GM23248 (cell line): Measurements from ENCODE around the gene SUN2. TPM values are rescaled to one million over a fixed set of nuclear protein-coding genes. Genes with fewer than 3 reads are reported as not detected.

Source experiments
- DNase-seq: peaks from one replicate; pipeline ENCODE4 v3.0.0-alpha.2; 2015
- H2AFZ ChIP-seq: fragments of 200-600 bp; sonication (generic); 2 replicates; pipeline ENCODE4 v1.6.1; 2016; ENCODE audit warnings: antibody characterized with exemption
- H3F3A ChIP-seq: fragments of 200-600 bp; sonication (generic); 2 replicates; pipeline ENCODE4 v1.6.1; 2016; ENCODE audit warnings: mild to moderate bottlenecking, antibody characterized with exemption, mixed run types; ENCODE audit not compliant: insufficient read depth
- H3K27ac ChIP-seq: fragments of 200-600 bp; sonication (generic); 2 replicates; pipeline ENCODE4 v1.5.1; 2016; ENCODE audit warnings: mild to moderate bottlenecking
- H3K27me3 ChIP-seq: fragments of 200-600 bp; sonication (generic); replicated peaks from 2 replicates; pipeline ENCODE4 v1.6.1; 2016; ENCODE audit warnings: mild to moderate bottlenecking; ENCODE audit not compliant: insufficient read depth
- H3K36me3 ChIP-seq: fragments of 200-600 bp; sonication (generic); 2 replicates; pipeline ENCODE4 v1.6.1; 2016; ENCODE audit warnings: low read depth, mild to moderate bottlenecking
- H3K4me1 ChIP-seq: fragments of 200-600 bp; sonication (generic); 2 replicates; pipeline ENCODE4 v1.6.1; 2016; ENCODE audit warnings: mild to moderate bottlenecking; ENCODE audit not compliant: insufficient read depth
- H3K4me2 ChIP-seq: fragments of 200-600 bp; sonication (generic); one replicate; pipeline ENCODE4 v1.6.1; 2016; ENCODE audit warnings: mild to moderate bottlenecking; ENCODE audit not compliant: unreplicated experiment
- H3K4me3 ChIP-seq: fragments of 200-600 bp; sonication (generic); 2 replicates; pipeline ENCODE4 v1.5.1; 2016; ENCODE audit warnings: mild to moderate bottlenecking
- H3K79me2 ChIP-seq: fragments of 200-600 bp; sonication (generic); 2 replicates; pipeline ENCODE4 v1.6.1; 2016; ENCODE audit warnings: mild to moderate bottlenecking; ENCODE audit not compliant: insufficient read depth
- H3K9ac ChIP-seq: fragments of 200-600 bp; sonication (generic); 2 replicates; pipeline ENCODE4 v1.6.1; 2016; ENCODE audit warnings: mild to moderate bottlenecking
- H3K9me2 ChIP-seq: fragments of 200-600 bp; sonication (generic); 2 replicates; pipeline ENCODE4 v1.6.1; 2016; ENCODE audit warnings: mixed run types, mild to moderate bottlenecking, moderate library complexity; ENCODE audit not compliant: insufficient read depth
- H3K9me3 ChIP-seq: fragments of 200-600 bp; sonication (generic); one replicate; pipeline ENCODE4 v1.6.1; 2017; ENCODE audit warnings: low read depth
- H4K20me1 ChIP-seq: fragments of 200-600 bp; sonication (generic); 2 replicates; pipeline ENCODE4 v1.6.0; 2016; ENCODE audit not compliant: insufficient read depth
- EZH2 ChIP-seq: fragments of 200-600 bp; sonication (generic); IDR thresholded peaks from 2 replicates; pipeline ENCODE4 v1.6.1; 2018; ENCODE audit warnings: antibody characterized with exemption, mild to moderate bottlenecking; ENCODE audit not compliant: insufficient read depth, poor library complexity, severe bottlenecking
- EZH2phosphoT487 ChIP-seq: fragments of 200-600 bp; sonication (generic); IDR thresholded peaks from 2 replicates; pipeline ENCODE4 v1.6.1; 2018; ENCODE audit warnings: antibody characterized with exemption, moderate library complexity, mild to moderate bottlenecking, low read depth; ENCODE audit not compliant: insufficient read depth
- WGBS, 2 experiments: methylation state at CpG; one replicate each; pipeline ENCODE4 v1.1.6; 2015 to 2017; ENCODE audit warnings: low lambda C conversion rate in 2 of 2, low coverage in 1 of 2; ENCODE audit errors: missing lambda C conversion rate in 2 of 2; 5-methylcytosine and 5-hydroxymethylcytosine counted together
- in situ Hi-C: fragments of 300-500 bp; cut with MboI; formaldehyde crosslinking; loops from 2 replicates; pipeline ENCODE4 v1.15.0; 2020
- polyA plus RNA-seq: library from polyadenylated mRNA; unstranded; fragments of >200 nt; fragmentation: Nextera tagmentation; extraction: Ambion mirVana; gene quantifications from 2 replicates; pipeline ENCODE4 v1.2.1, GENCODE V29; 2016
- total RNA-seq: library from RNA; depleted of rRNA; stranded (reverse); fragments of >200 nt; shearing (Covaris generic); gene quantifications from 2 replicates; pipeline ENCODE4 v1.2.3, GENCODE V29; 2014

Gene SUN2
- total and polyA plus RNA-seq, 2 experiments from 2014 or later = 47.9 to 146 TPM

- Histone ChIP-seq H3K4me3 (no peak overlapping the region), H3K27me3 (no peaks in the 10 kb centered on the region), H3F3A (peaks cover 14% of the 10 kb centered on the region; the same call in 1 of the 2 replicates), H3K9me3 (no peaks in the 10 kb centered on the region), H2AFZ (no peak overlapping the region), H3K9ac (no peak overlapping the region), H3K9me2 (no peaks in the 10 kb centered on the region), H3K36me3 (no peaks in the 10 kb centered on the region), H3K79me2 (no peaks in the 10 kb centered on the region), H4K20me1 (no peaks in the 10 kb centered on the region), H3K4me2 (no peak overlapping the region), H3K27ac (peak overlapping the region; percentile 37), H3K4me1 (peaks cover 10% of the 10 kb centered on the region)
- in situ Hi-C loops = no loop called here
- DNase-seq = peak; percentile 86
- 36 to 37% methylated on average over 6 of the region's 6 CpGs for WGBS, 2 experiments
- TF ChIP-seq EZH2 (no peak), EZH2phosphoT487 (no peak)
These were observed 43.6 kb upstream of the SUN2 start for GRCh38 chr22:38799265-38800002.

- no peak overlapping the region for H3K4me2 ChIP-seq
- no peak overlapping the region for H3K9ac ChIP-seq
- no peak overlapping the region for H3K27ac ChIP-seq
- no peak for TF ChIP-seq EZH2
- TF ChIP-seq EZH2phosphoT487 = no peak
- no peaks in the 10 kb centered on the region for H3K27me3 ChIP-seq
- H2AFZ ChIP-seq = no peak overlapping the region
- no peaks in the 10 kb centered on the region for H3K9me3 ChIP-seq
- no peak overlapping the region for H3K4me3 ChIP-seq
- no peaks in the 10 kb centered on the region for H3K36me3 ChIP-seq
- H3F3A ChIP-seq = peaks cover 14% of the 10 kb centered on the region; the same call in 1 of the 2 replicates
- no peaks in the 10 kb centered on the region for H4K20me1 ChIP-seq
- H3K4me1 ChIP-seq = peaks cover 13% of the 10 kb centered on the region
- 67 to 70% methylated on average over 5 of the region's 5 CpGs for WGBS, 2 experiments
- in situ Hi-C loops = no loop called here
- DNase-seq = no peak
- H3K9me2 ChIP-seq = no peaks in the 10 kb centered on the region
- peaks cover 3% of the 10 kb centered on the region for H3K79me2 ChIP-seq
These were observed 42.7 kb upstream of the SUN2 start for GRCh38 chr22:38798496-38798895.

- peak; percentile 18 for DNase-seq
- in situ Hi-C loops = no loop called here
These were observed 40.6 kb upstream of the SUN2 start for GRCh38 chr22:38796262-38796957.

GRCh38 chr22:38795569-38795968 is 39.8 kb upstream of the SUN2 start:
- Histone ChIP-seq H3K9me2 (no peaks in the 10 kb centered on the region), H3K4me3 (no peak overlapping the region), H3K4me2 (no peak overlapping the region), H3K4me1 (peaks cover 9% of the 10 kb centered on the region), H3K9ac (no peak overlapping the region), H3K27ac (no peak overlapping the region), H2AFZ (no peak overlapping the region), H4K20me1 (no peaks in the 10 kb centered on the region), H3F3A (0 out of 2 replicates have a peak, but pooled peaks cover 9% of the 10 kb centered on the region), H3K79me2 (peaks cover 12% of the 10 kb centered on the region), H3K9me3 (no peaks in the 10 kb centered on the region), H3K27me3 (no peaks in the 10 kb centered on the region), H3K36me3 (no peaks in the 10 kb centered on the region)
- TF ChIP-seq EZH2 (no peak), EZH2phosphoT487 (no peak)
- WGBS, 2 experiments = 31 to 33% methylated on average over 4 of the region's 4 CpGs
- in situ Hi-C loops = no loop called here
- no peak for DNase-seq

More at GRCh38 chr22:38796262-38796957, 40.6 kb upstream of the SUN2 start:
- H3K27ac ChIP-seq = no peak overlapping the region
- H3K4me3 ChIP-seq = no peak overlapping the region
- peaks cover 12% of the 10 kb centered on the region for H3K79me2 ChIP-seq
- WGBS, 2 experiments = 70 to 71% methylated on average over 12 of the region's 12 CpGs
- no peak overlapping the region for H2AFZ ChIP-seq
- no peaks in the 10 kb centered on the region for H3K27me3 ChIP-seq
- H3K4me1 ChIP-seq = peaks cover 9% of the 10 kb centered on the region
- TF ChIP-seq EZH2 = no peak
- no peak for TF ChIP-seq EZH2phosphoT487
- H3K36me3 ChIP-seq = no peaks in the 10 kb centered on the region
- H3F3A ChIP-seq = 0 out of 2 replicates have a peak, but pooled peaks cover 9% of the 10 kb centered on the region
- H3K9ac ChIP-seq = no peak overlapping the region
- H3K9me2 ChIP-seq = no peaks in the 10 kb centered on the region
- H4K20me1 ChIP-seq = no peaks in the 10 kb centered on the region
- H3K9me3 ChIP-seq = no peaks in the 10 kb centered on the region
- H3K4me2 ChIP-seq = no peak overlapping the region
